K562 (cell line): ENCODE measurements around the gene APC2. TPM values are rescaled to one million over a fixed set of nuclear protein-coding genes. Genes with fewer than 3 reads are reported as not detected.

Source experiments
- ARNT ChIP-seq, 2 experiments: fragments of 450-650 bp; IDR thresholded peaks; 2 replicates each; pipeline ENCODE4 v1.6.1; 2016; ENCODE audit warnings: mild to moderate bottlenecking in 1 of 2
- BACH1 ChIP-seq: fragments of 200-800 bp; sonication (Bioruptor generic); IDR thresholded peaks from 2 replicates; pipeline ENCODE4 v1.6.1; 2016; ENCODE audit warnings: missing genetic modification characterization, missing compliant biosample characterization
- CBFB ChIP-seq: sonication (generic); formaldehyde crosslinking; IDR thresholded peaks from 2 replicates; pipeline ENCODE4 v1.4.0; 2020; ENCODE audit warnings: mild to moderate bottlenecking, missing genetic modification reagents
- CC2D1A ChIP-seq: fragments of 450-650 bp; IDR thresholded peaks from 2 replicates; pipeline ENCODE4 v1.6.1; 2017; ENCODE audit warnings: mild to moderate bottlenecking
- CXXC5 ChIP-seq: fragments of 250-450 bp; sonication (Bioruptor Pico); IDR thresholded peaks from 2 replicates; pipeline ENCODE4 v1.8.0; 2022; ENCODE audit warnings: inconsistent platforms, mild to moderate bottlenecking, moderate library complexity
- FOXM1 ChIP-seq, 2 experiments: fragments of 450-650 bp in 1 of 2; sonication (generic) in 1 of 2; formaldehyde crosslinking in 1 of 2; IDR thresholded peaks; 2 replicates each; pipeline versions ENCODE4 v1.6.1 to v1.9.0; 2017 to 2022; ENCODE audit warnings: low read depth in 2 of 2, mild to moderate bottlenecking in 2 of 2, missing genetic modification reagents in 1 of 2, moderate library complexity in 1 of 2
- HDGF ChIP-seq: fragments of 450-650 bp; IDR thresholded peaks from 2 replicates; pipeline ENCODE4 v1.6.1; 2016
- KDM2B ChIP-seq: fragments of 250-450 bp; sonication (Bioruptor Pico); IDR thresholded peaks from 2 replicates; pipeline ENCODE4 v1.8.0; 2021; ENCODE audit warnings: mild to moderate bottlenecking, moderate library complexity
- KDM5B ChIP-seq: fragments of 200-600 bp; sonication (generic); IDR thresholded peaks from 2 replicates; pipeline ENCODE4 v1.6.1; 2012; ENCODE audit warnings: low read depth, mild to moderate bottlenecking, moderate library complexity, low read length, control low read depth, inconsistent platforms; ENCODE audit not compliant: insufficient replicate concordance
- NCOA1 ChIP-seq: fragments of 450-650 bp; IDR thresholded peaks from 2 replicates; pipeline ENCODE4 v1.6.1; 2016; ENCODE audit warnings: low read depth
- NCOA4 ChIP-seq: fragments of 450-650 bp; IDR thresholded peaks from 2 replicates; pipeline ENCODE4 v1.6.1; 2018; ENCODE audit warnings: mild to moderate bottlenecking; ENCODE audit not compliant: partially characterized antibody
- NCOA6 ChIP-seq: fragments of 450-650 bp; IDR thresholded peaks from 2 replicates; pipeline ENCODE4 v1.6.1; 2017; ENCODE audit warnings: mild to moderate bottlenecking
- NELFE ChIP-seq: IDR thresholded peaks from 2 replicates; pipeline ENCODE4 v1.6.1; 2011; ENCODE audit warnings: mild to moderate bottlenecking; ENCODE audit not compliant: insufficient read depth, insufficient read length
- PCBP2 ChIP-seq: fragments of 200-400 bp; formaldehyde crosslinking; IDR thresholded peaks from 2 replicates; pipeline ENCODE4 v1.6.1; 2018; ENCODE audit warnings: low read length, low read depth, mild to moderate bottlenecking, moderate library complexity; ENCODE audit not compliant: poor library complexity, severe bottlenecking
- POLR2B ChIP-seq: fragments of 450-650 bp; IDR thresholded peaks from 2 replicates; pipeline ENCODE4 v1.6.1; 2018; ENCODE audit warnings: low read depth; ENCODE audit not compliant: partially characterized antibody
- POU5F1 ChIP-seq: fragments of 150-350 bp; IDR thresholded peaks from 2 replicates; pipeline ENCODE4 v1.6.1; 2014; ENCODE audit warnings: borderline replicate concordance, low read length, low read depth, mild to moderate bottlenecking; ENCODE audit not compliant: partially characterized antibody
- SAFB ChIP-seq: fragments of 200-400 bp; formaldehyde crosslinking; IDR thresholded peaks from 2 replicates; pipeline ENCODE4 v1.6.1; 2017; ENCODE audit warnings: low read depth, low read length, borderline replicate concordance
- SFPQ ChIP-seq: fragments of 200-400 bp; formaldehyde crosslinking; IDR thresholded peaks from 2 replicates; pipeline ENCODE4 v1.6.1; 2017; ENCODE audit warnings: mild to moderate bottlenecking, low read depth, low read length, moderate library complexity
- STAT5A ChIP-seq: IDR thresholded peaks from 2 replicates; pipeline ENCODE4 v1.6.1; 2012; ENCODE audit warnings: low read length, inconsistent platforms, borderline replicate concordance
- SUPT5H ChIP-seq: fragments of 450-650 bp; IDR thresholded peaks from 2 replicates; pipeline ENCODE4 v1.6.1; 2016
- ZNF764 ChIP-seq: fragments of 250-450 bp; sonication (Bioruptor Pico); IDR thresholded peaks from 2 replicates; pipeline ENCODE4 v1.4.0; 2020; ENCODE audit warnings: low read depth, mild to moderate bottlenecking, moderate library complexity
- polyA plus RNA-seq, 8 experiments: library from polyadenylated mRNA; depleted of rRNA in 4 of 8; stranded (reverse) in 5 of 8; unstranded in 3 of 8; fragments of >200 nt; fragmentation: Nextera tagmentation in 2 of 8; fragmentation: Illumina TruSeq in 1 of 8; extraction: Ambion mirVana in 2 of 8; extraction: Trizol in 1 of 8; gene quantifications; 2 replicates each; pipeline versions ENCODE4 v1.2.1 to v1.2.3, GENCODE V29; 2011 to 2014; ENCODE audit warnings: inconsistent platforms in 1 of 8, missing spikeins in 1 of 8
- total RNA-seq, 7 experiments: library from RNA; depleted of rRNA in 6 of 7; stranded (reverse); fragments of >200 nt in 6 of 7; fragmentation: Illumina TruSeq in 2 of 7; extraction: Trizol in 2 of 7; gene quantifications; 2 replicates each; pipeline versions ENCODE4 v1.2.1 to v1.2.3, GENCODE V29; 2011 to 2021; ENCODE audit warnings: low replicate concordance in 1 of 7
- TF ChIP-seq, protein P1 (sequence below): sonication (generic); formaldehyde crosslinking; IDR thresholded peaks from 2 replicates; pipeline ENCODE4 v1.8.0; 2022; ENCODE audit warnings: mild to moderate bottlenecking, missing genetic modification reagents
- TF ChIP-seq, protein P2 (sequence below): sonication (generic); formaldehyde crosslinking; IDR thresholded peaks from 2 replicates; pipeline ENCODE4 v1.8.0; 2022; ENCODE audit warnings: mild to moderate bottlenecking, missing genetic modification reagents

Gene APC2
- total and polyA plus RNA-seq, 9 of the 15 experiments (the other 6 are each of a cell fraction or from before 2014, with no cell fraction given), result 0.01 to 0.40 (median 0.05) TPM; not detected in 3

- TF ChIP-seq, protein P1, sequence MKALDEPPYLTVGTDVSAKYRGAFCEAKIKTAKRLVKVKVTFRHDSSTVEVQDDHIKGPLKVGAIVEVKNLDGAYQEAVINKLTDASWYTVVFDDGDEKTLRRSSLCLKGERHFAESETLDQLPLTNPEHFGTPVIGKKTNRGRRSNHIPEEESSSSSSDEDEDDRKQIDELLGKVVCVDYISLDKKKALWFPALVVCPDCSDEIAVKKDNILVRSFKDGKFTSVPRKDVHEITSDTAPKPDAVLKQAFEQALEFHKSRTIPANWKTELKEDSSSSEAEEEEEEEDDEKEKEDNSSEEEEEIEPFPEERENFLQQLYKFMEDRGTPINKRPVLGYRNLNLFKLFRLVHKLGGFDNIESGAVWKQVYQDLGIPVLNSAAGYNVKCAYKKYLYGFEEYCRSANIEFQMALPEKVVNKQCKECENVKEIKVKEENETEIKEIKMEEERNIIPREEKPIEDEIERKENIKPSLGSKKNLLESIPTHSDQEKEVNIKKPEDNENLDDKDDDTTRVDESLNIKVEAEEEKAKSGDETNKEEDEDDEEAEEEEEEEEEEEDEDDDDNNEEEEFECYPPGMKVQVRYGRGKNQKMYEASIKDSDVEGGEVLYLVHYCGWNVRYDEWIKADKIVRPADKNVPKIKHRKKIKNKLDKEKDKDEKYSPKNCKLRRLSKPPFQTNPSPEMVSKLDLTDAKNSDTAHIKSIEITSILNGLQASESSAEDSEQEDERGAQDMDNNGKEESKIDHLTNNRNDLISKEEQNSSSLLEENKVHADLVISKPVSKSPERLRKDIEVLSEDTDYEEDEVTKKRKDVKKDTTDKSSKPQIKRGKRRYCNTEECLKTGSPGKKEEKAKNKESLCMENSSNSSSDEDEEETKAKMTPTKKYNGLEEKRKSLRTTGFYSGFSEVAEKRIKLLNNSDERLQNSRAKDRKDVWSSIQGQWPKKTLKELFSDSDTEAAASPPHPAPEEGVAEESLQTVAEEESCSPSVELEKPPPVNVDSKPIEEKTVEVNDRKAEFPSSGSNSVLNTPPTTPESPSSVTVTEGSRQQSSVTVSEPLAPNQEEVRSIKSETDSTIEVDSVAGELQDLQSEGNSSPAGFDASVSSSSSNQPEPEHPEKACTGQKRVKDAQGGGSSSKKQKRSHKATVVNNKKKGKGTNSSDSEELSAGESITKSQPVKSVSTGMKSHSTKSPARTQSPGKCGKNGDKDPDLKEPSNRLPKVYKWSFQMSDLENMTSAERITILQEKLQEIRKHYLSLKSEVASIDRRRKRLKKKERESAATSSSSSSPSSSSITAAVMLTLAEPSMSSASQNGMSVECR (CRISPR knock-in tag), result peak; percentile 50; the same call in 1 of the 2 replicates
- no peak for TF ChIP-seq PCBP2
- peak; percentile 70; the same call in 1 of the 2 replicates for TF ChIP-seq KDM2B
- no peak for TF ChIP-seq SUPT5H
- TF ChIP-seq CXXC5, result peak; percentile 76
- peak; percentile 68 for TF ChIP-seq KDM5B
- TF ChIP-seq ARNT (IDR thresholded peaks at IDR 0.05), result no peak
- TF ChIP-seq NCOA4, result no peak
- no peak for TF ChIP-seq NCOA1
- TF ChIP-seq, protein P2, sequence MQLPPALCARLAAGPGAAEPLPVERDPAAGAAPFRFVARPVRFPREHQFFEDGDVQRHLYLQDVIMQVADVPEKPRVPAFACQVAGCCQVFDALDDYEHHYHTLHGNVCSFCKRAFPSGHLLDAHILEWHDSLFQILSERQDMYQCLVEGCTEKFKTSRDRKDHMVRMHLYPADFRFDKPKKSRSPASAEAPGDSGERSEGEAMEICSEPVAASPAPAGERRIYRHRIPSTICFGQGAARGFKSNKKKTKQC (CRISPR knock-in tag), result no peak; the same call in 1 of the 2 replicates
- TF ChIP-seq ZNF764 (CRISPR knock-in tag), result no peak
- TF ChIP-seq CC2D1A, result no peak
- no peak for TF ChIP-seq NELFE
- TF ChIP-seq BACH1, result no peak
- TF ChIP-seq SFPQ, result no peak
- no peak for TF ChIP-seq HDGF
- no peak for TF ChIP-seq CBFB (CRISPR knock-in tag)
- no peak for TF ChIP-seq STAT5A
- no peak for TF ChIP-seq POU5F1
- TF ChIP-seq NCOA6, result no peak
- TF ChIP-seq FOXM1 (IDR thresholded peaks at IDR 0.05; ENCODE audit: low read depth), result no peak
- no peak for TF ChIP-seq FOXM1 (CRISPR knock-in tag; IDR thresholded peaks at IDR 0.05; ENCODE audit: low read depth)
- TF ChIP-seq POLR2B, result no peak
- TF ChIP-seq SAFB, result peak; percentile 74
These were observed 48.6 kb upstream of the APC2 start, which contains the start of gene GAMT (continued) for GRCh38 chr19:1401138-1401888.
